Smooth muscle cell (in vitro differentiated cells): ENCODE data around the gene TTC29. TPM values are rescaled to one million over a fixed set of nuclear protein-coding genes. Genes with fewer than 3 reads are reported as not detected.

Experiments used
- DNase-seq: peaks from one replicate; lab custom pipeline; 2025; ENCODE audit not compliant: unreplicated experiment; lab: John Stamatoyannopoulos, UW
- H2AFZ ChIP-seq: fragments of 200-600 bp; sonication (generic); 2 replicates; pipeline ENCODE4 v1.6.0; 2016; ENCODE audit warnings: antibody characterized with exemption, low read depth, mild to moderate bottlenecking
- H3F3A ChIP-seq: fragments of 200-600 bp; sonication (generic); 2 replicates; pipeline ENCODE4 v1.6.0; 2017; ENCODE audit warnings: antibody characterized with exemption, low read depth
- H3K27ac ChIP-seq: fragments of 200-600 bp; sonication (generic); 2 replicates; pipeline ENCODE4 v1.5.1; 2016; ENCODE audit warnings: low read depth, mild to moderate bottlenecking
- H3K27me3 ChIP-seq: fragments of 200-600 bp; sonication (generic); 2 replicates; pipeline ENCODE4 v1.6.1; 2016; ENCODE audit warnings: low read depth, mild to moderate bottlenecking
- H3K36me3 ChIP-seq: fragments of 200-600 bp; sonication (generic); 2 replicates; pipeline ENCODE4 v1.5.1; 2016; ENCODE audit warnings: low read depth
- H3K4me1 ChIP-seq: fragments of 200-600 bp; sonication (generic); 2 replicates; pipeline ENCODE4 v1.5.1; 2016; ENCODE audit warnings: low read depth
- H3K4me2 ChIP-seq: fragments of 200-600 bp; sonication (generic); 2 replicates; pipeline ENCODE4 v1.6.0; 2016; ENCODE audit warnings: mild to moderate bottlenecking
- H3K4me3 ChIP-seq: fragments of 200-600 bp; sonication (generic); 2 replicates; pipeline ENCODE4 v1.5.1; 2016; ENCODE audit warnings: mild to moderate bottlenecking
- H3K79me2 ChIP-seq: fragments of 200-600 bp; sonication (generic); 2 replicates; pipeline ENCODE4 v1.6.0; 2016; ENCODE audit warnings: low read depth, mild to moderate bottlenecking
- H3K9ac ChIP-seq: fragments of 200-600 bp; sonication (generic); 2 replicates; pipeline ENCODE4 v1.6.0; 2016; ENCODE audit warnings: low read depth
- H3K9me3 ChIP-seq: fragments of 200-600 bp; sonication (generic); replicated peaks from 2 replicates; pipeline ENCODE4 v1.5.1; 2016; ENCODE audit warnings: low read depth
- H4K20me1 ChIP-seq: fragments of 200-600 bp; sonication (generic); 2 replicates; pipeline ENCODE4 v1.6.0; 2016; ENCODE audit warnings: low read depth
- WGBS: methylation state at CpG from one replicate; pipeline ENCODE4 v1.1.7; 2016; ENCODE audit warnings: low lambda C conversion rate; 5-methylcytosine and 5-hydroxymethylcytosine counted together
- polyA plus RNA-seq: library from polyadenylated mRNA; unstranded; fragments of >200 nt; fragmentation: Nextera tagmentation; extraction: Ambion mirVana; gene quantifications from 2 replicates; pipeline ENCODE4 v1.2.1, GENCODE V29; 2016
- total RNA-seq: library from RNA; depleted of rRNA; stranded (reverse); fragments of >200 nt; gene quantifications from 2 replicates; pipeline ENCODE4 v1.2.3, GENCODE V29; 2014
- TF ChIP-seq, protein P1 (sequence below): fragments of 200-600 bp; sonication (generic); IDR thresholded peaks from 2 replicates; pipeline ENCODE4 v1.5.1; 2017; ENCODE audit warnings: borderline replicate concordance, mild to moderate bottlenecking, antibody characterized with exemption; ENCODE audit not compliant: insufficient read depth, poor library complexity, severe bottlenecking

Gene TTC29
- total and polyA plus RNA-seq, 2 experiments from 2014 or later: 0.82 to 1.3 TPM

DNA sequence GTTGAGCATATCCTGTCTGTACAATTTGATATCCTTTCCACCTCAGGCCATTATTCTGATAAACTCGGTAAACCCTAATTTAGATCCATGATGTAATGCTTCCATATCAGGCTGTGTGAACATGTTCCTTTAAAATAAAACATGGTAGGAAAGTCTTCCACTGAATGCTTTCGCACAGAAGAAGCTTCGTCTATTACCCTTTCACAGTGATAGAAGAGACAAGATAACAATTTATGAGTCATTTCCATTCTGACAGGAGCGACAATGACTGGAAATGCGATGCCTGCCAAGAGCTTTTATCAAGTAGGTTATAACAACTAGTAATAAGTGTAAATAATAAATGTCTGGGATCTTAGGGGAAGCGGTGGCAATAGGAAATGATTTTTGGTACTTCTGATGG lies 98.8 kb downstream of the TTC29 start:
- Histone ChIP-seq H3K36me3 (no peaks in the 10 kb centered on the region), H3K4me1 (peaks cover 3% of the 10 kb centered on the region), H3K79me2 (no peaks in the 10 kb centered on the region), H3K27me3 (no peaks in the 10 kb centered on the region), H3K4me3 (no peak overlapping the region), H3K9me3 (no peaks in the 10 kb centered on the region), H3K9ac (no peak overlapping the region), H2AFZ (no peak overlapping the region), H3F3A (no peaks in the 10 kb centered on the region), H3K4me2 (no peak overlapping the region), H3K27ac (no peak overlapping the region), H4K20me1 (no peaks in the 10 kb centered on the region)
- TF ChIP-seq, protein P1, sequence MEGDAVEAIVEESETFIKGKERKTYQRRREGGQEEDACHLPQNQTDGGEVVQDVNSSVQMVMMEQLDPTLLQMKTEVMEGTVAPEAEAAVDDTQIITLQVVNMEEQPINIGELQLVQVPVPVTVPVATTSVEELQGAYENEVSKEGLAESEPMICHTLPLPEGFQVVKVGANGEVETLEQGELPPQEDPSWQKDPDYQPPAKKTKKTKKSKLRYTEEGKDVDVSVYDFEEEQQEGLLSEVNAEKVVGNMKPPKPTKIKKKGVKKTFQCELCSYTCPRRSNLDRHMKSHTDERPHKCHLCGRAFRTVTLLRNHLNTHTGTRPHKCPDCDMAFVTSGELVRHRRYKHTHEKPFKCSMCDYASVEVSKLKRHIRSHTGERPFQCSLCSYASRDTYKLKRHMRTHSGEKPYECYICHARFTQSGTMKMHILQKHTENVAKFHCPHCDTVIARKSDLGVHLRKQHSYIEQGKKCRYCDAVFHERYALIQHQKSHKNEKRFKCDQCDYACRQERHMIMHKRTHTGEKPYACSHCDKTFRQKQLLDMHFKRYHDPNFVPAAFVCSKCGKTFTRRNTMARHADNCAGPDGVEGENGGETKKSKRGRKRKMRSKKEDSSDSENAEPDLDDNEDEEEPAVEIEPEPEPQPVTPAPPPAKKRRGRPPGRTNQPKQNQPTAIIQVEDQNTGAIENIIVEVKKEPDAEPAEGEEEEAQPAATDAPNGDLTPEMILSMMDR: no peak
- no peak for DNase-seq
- WGBS: 71% methylated on average over 6 of the region's 6 CpGs

DNA sequence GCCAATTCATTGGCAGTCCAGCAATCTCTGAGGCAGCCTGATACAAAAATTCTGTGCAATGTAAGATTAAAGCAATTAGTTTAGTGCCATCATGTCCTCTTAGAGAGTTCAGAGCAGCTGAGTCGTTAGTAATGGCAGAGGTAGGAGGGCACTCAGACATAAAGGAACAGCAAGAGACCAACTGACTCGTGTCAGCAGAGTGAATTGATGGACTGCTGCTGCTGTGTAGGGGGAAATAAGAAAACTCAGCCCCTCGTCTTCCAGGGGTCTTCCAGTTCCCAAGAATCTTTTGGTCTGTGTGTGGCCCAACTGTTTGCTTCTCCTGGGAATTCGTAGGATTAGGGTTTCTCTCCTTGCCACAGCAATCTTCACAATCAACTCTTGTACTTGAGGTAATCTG lies 100.9 kb downstream of the TTC29 start:
- H3F3A ChIP-seq: no peaks in the 10 kb centered on the region
- H3K36me3 ChIP-seq: no peaks in the 10 kb centered on the region
- H3K79me2 ChIP-seq: no peaks in the 10 kb centered on the region
- DNase-seq: no peak
- H3K4me1 ChIP-seq: peaks cover 3% of the 10 kb centered on the region
- TF ChIP-seq, protein P1: no peak
- no peaks in the 10 kb centered on the region for H3K9me3 ChIP-seq
- no peak overlapping the region for H3K27ac ChIP-seq
- no peak overlapping the region for H2AFZ ChIP-seq
- no peak overlapping the region for H3K9ac ChIP-seq
- no peaks in the 10 kb centered on the region for H3K27me3 ChIP-seq
- H4K20me1 ChIP-seq: no peaks in the 10 kb centered on the region
- 77% methylated on average over 4 of the region's 4 CpGs for WGBS
- no peak overlapping the region for H3K4me2 ChIP-seq
- H3K4me3 ChIP-seq: no peak overlapping the region

DNA sequence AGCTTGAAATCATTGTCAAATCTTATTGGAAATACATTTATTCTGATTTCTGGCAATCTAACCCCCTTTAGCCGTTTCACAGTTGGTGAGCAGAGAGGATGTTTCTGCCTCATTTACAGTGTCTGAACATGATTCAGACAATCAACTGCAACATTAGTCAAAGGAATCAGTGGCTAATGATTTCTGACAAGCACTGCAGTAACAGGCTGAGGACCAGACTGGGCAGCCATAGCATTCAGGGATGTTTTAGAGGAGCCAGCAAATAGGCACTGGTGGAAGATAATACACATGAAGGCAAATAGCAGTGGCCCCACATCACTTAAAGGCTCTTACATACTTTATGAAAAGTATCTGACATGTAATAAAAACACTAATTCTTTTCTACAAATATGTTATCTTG lies 102.8 kb downstream of the TTC29 start:
- H2AFZ ChIP-seq: no peak overlapping the region
- no peak overlapping the region for H3K4me2 ChIP-seq
- H3K27me3 ChIP-seq: no peaks in the 10 kb centered on the region
- no peak overlapping the region for H3K4me3 ChIP-seq
- H3K4me1 ChIP-seq: peaks cover 3% of the 10 kb centered on the region
- TF ChIP-seq, protein P1: no peak
- WGBS: 85% methylated on average over 1 of the region's 1 CpG
- H3K36me3 ChIP-seq: no peaks in the 10 kb centered on the region
- H3K79me2 ChIP-seq: no peaks in the 10 kb centered on the region
- H3K9me3 ChIP-seq: no peaks in the 10 kb centered on the region
- DNase-seq: no peak
- no peaks in the 10 kb centered on the region for H3F3A ChIP-seq
- H4K20me1 ChIP-seq: no peaks in the 10 kb centered on the region
- H3K27ac ChIP-seq: no peak overlapping the region
- no peak overlapping the region for H3K9ac ChIP-seq

DNA sequence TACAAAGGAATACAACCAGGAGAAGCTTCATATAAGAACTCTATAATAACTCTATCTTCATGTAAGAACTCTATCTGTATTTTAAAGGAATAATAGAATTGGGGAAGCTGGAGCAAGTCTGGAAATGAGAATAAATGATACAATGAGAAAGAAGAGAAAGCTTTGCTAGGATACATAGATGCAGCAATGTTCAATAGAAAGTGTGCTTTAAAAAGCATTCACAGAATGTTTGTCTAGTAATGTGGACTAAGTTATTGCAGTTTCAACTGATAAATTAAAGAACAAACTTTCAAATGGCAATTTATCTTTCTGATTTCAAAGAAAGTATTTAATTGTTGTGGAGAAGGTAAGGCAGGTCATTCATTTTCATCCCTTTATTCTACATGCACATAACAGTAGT lies 104.9 kb downstream of the TTC29 start:
- H4K20me1 ChIP-seq: no peaks in the 10 kb centered on the region
- H3K4me1 ChIP-seq: peaks cover 3% of the 10 kb centered on the region
- H2AFZ ChIP-seq: no peak overlapping the region
- H3K36me3 ChIP-seq: no peaks in the 10 kb centered on the region
- H3K9ac ChIP-seq: no peak overlapping the region
- H3K4me3 ChIP-seq: no peak overlapping the region
- no peak overlapping the region for H3K27ac ChIP-seq
- TF ChIP-seq, protein P1: no peak
- no peaks in the 10 kb centered on the region for H3K79me2 ChIP-seq
- no peaks in the 10 kb centered on the region for H3F3A ChIP-seq
- H3K4me2 ChIP-seq: no peak overlapping the region
- H3K27me3 ChIP-seq: no peaks in the 10 kb centered on the region
- DNase-seq: no peak
- no peaks in the 10 kb centered on the region for H3K9me3 ChIP-seq
